Small intestine (tissue), 7 donors: ENCODE measurements around the gene HVCN1. TPM values are rescaled to one million over a fixed set of nuclear protein-coding genes. Genes with fewer than 3 reads are reported as not detected.

Source experiments
- DNase-seq, 2 donors: peaks; one replicate each; pipeline versions ENCODE4 v3.0.0 to v3.0.0-alpha.2; 2013
- FAIRE-seq: peaks from 2 replicates; lab custom pipeline; 2012; peaks lifted over from hg19 to GRCh38; lab: Jason Lieb, UNC
- H3K27ac ChIP-seq, 3 donors: one replicate each; pipeline ENCODE4 v1.5.1; 2013; ENCODE audit warnings: low read length in 2 of 3, mild to moderate bottlenecking in 2 of 3, control low read depth in 1 of 3, inconsistent platforms in 1 of 3, low read depth in 1 of 3, moderate library complexity in 1 of 3
- H3K27me3 ChIP-seq, 3 donors: one replicate each; pipeline ENCODE4 v1.6.1; 2013; ENCODE audit warnings: low read length in 3 of 3, inconsistent platforms in 1 of 3; ENCODE audit not compliant: control insufficient read depth in 3 of 3, insufficient read depth in 3 of 3
- H3K36me3 ChIP-seq, 3 donors: one replicate each; pipeline ENCODE4 v1.6.1; 2013; ENCODE audit warnings: low read length in 3 of 3, inconsistent platforms in 1 of 3, low read depth in 1 of 3, mild to moderate bottlenecking in 1 of 3, moderate library complexity in 1 of 3; ENCODE audit not compliant: control insufficient read depth in 3 of 3, insufficient read depth in 2 of 3
- H3K4me1 ChIP-seq, 3 donors: one replicate each; pipeline ENCODE4 v1.6.1; 2013; ENCODE audit warnings: low read length in 2 of 3, inconsistent platforms in 1 of 3, low read depth in 1 of 3, mild to moderate bottlenecking in 1 of 3, moderate library complexity in 1 of 3; ENCODE audit not compliant: control insufficient read depth in 3 of 3, insufficient read depth in 2 of 3
- H3K4me3 ChIP-seq, 3 donors: one replicate each; pipeline ENCODE4 v1.5.1; 2013; ENCODE audit warnings: low read length in 3 of 3, control low read depth in 1 of 3, inconsistent platforms in 1 of 3, low read depth in 1 of 3, mild to moderate bottlenecking in 1 of 3, moderate library complexity in 1 of 3
- H3K9me3 ChIP-seq, 2 donors: one replicate each; pipeline ENCODE4 v1.6.1; 2013; ENCODE audit warnings: low read depth in 1 of 2, low read length in 1 of 2; ENCODE audit not compliant: control insufficient read depth in 2 of 2, insufficient read depth in 1 of 2
- WGBS, 3 donors: extraction: QIAGEN DNeasy Blood & Tissue Kit; methylation state at CpG; one replicate each; pipeline ENCODE4 v1.1.7; 2013; 5-methylcytosine and 5-hydroxymethylcytosine counted together
- polyA plus RNA-seq, 4 donors: library from polyadenylated mRNA; stranded (reverse) in 3 of 4; unstranded in 1 of 4; fragments of 200-250 nt in 3 of 4; fragments of 120-200 nt in 1 of 4; gene quantifications; one replicate each; pipeline versions ENCODE4 v1.2.1 to v1.2.3, GENCODE V29; 2013
- donor health status: healthy with polysubstance abuse.
- donor health status: control.
- donor health status: control.
- donor health status: Bipolar disorder and iron deficiency.
- donor health status: healthy.

Gene HVCN1
- polyA plus RNA-seq, 4 donors = 1.9 to 4.7 (median 3.5) TPM

DNA sequence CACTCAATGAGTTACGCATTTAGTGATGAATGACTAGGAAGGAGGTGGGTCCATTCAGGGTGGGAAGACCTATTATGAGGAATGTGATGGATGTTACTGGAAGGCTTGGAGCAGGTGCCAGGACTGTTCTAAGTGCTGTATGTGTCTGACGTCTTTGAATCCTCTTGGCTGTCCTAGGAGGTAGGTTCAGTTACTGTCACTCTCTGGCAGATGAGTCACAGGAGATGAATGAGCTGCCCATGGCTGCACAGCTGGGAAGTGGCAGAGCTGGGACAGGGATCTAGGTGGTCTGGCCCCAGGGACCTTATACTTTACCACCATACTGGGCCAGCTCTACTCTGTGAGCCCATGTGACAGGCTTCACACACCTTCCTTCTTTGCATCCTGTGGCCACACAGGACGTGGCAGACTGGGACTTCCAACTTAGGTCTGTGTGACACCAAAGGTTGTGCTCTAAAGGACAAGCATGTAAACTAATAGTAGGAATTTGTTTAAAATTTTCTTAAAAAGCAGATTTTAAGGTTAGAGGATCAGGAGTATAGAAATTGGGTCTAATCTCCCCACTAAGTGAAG is 51.0 kb downstream of the HVCN1 start:
- no peak for FAIRE-seq
- 62 to 85% (median 70%) methylated on average over 3 of the region's 3 CpGs for WGBS, 3 donors

DNA sequence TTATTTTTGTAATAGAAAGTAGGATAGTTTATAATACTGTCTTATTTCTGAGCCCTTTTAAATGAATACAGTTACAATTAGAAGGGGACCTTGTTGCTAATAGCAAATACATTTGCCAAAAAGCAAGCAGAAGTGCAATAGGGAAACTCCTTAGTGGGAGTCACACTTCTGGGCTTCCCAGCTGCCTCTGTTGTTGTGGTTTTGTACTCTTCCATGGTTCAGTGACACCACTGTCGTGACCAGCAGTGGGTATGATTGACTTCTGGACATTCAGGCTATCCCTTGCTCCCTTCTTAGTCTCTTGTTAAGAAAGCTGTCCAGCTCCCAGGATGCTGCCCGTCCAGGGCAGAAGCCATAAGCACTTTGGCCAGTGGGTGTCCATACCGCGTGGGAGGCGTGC is 52.4 kb downstream of the HVCN1 start:
- FAIRE-seq = no peak
- DNase-seq = no peak

More for the DNA sequence above, 51.0 kb downstream of the HVCN1 start:
- Histone ChIP-seq H3K36me3 (peaks cover 0 to 21% (median 0%) of the 10 kb centered on the region in 3 donors), H3K27me3 (no peaks in the 10 kb centered on the region), H3K9me3 (no peaks in the 10 kb centered on the region), H3K4me1 (no peaks in the 10 kb centered on the region), H3K27ac (no peak overlapping the region), H3K4me3 (no peak overlapping the region)
- DNase-seq = no peak

DNA sequence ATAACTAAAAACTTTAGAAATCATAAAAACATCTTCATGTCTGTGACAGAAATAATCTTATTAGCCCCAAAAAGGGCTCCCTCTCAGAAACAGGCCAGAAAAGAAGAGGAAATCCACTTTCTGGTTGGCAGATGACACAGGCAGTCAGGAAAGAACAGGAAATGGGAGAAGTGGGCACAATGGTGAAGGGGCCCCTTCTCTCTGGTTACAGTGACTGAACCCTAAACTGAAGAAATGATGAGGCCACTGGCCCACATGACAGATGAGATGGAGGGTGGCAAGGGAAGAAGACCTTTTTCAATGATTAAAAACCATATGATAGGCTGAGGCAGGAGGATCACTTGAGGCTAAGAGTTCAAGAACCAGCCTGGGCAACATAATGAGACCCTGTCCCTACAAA is 53.9 kb downstream of the HVCN1 start:
- no peak overlapping the region for H3K4me3 ChIP-seq
- no peak for DNase-seq
- no peaks in the 10 kb centered on the region for H3K9me3 ChIP-seq
- no peak overlapping the region for H3K27ac ChIP-seq
- H3K36me3 ChIP-seq = peaks cover 0 to 15% (median 0%) of the 10 kb centered on the region in 3 donors
- FAIRE-seq = no peak
- H3K4me1 ChIP-seq = no peaks in the 10 kb centered on the region
- no peaks in the 10 kb centered on the region for H3K27me3 ChIP-seq

More for the DNA sequence above, 52.4 kb downstream of the HVCN1 start:
- H3K9me3 ChIP-seq = no peaks in the 10 kb centered on the region
- no peaks in the 10 kb centered on the region for H3K27me3 ChIP-seq
- no peak overlapping the region for H3K4me3 ChIP-seq
- WGBS, 3 donors = 93 to 96% (median 95%) methylated on average over 5 of the region's 5 CpGs
- H3K4me1 ChIP-seq = no peaks in the 10 kb centered on the region
- H3K27ac ChIP-seq = no peak overlapping the region
- H3K36me3 ChIP-seq = peaks cover 0 to 21% (median 0%) of the 10 kb centered on the region in 3 donors

DNA sequence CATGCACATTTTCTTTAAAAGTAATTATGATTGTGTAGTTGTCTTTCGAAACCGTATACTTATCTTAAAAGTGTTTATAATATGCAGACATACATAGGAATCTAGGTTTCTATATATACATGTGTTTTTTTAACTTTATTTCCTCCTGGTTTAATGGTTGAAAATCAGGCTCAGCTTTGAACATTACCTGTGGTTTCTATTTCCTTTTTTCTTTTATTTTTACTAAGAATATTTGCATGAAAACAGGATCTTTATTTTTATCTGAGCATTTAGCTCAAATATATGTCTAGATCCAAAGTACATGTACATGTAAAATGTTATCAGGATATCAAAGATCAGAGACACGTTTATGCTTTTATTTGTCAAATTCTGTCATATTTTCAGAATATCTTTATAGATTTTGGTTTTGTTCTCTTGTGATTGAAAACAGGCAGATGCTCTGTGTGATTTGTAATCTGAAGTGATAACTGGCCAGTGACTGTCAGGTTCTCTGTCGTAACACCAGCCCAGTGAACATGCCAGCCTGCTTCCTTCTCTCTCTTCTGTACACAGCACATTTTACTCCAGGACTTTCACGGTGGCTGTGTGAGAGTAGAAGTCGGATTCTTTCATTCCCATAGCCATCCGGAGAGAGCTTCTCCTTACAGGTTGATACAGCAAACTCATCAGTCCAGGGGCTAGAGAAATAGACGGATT is 61.3 kb downstream of the HVCN1 start:
- Histone ChIP-seq H3K4me1 (no peaks in the 10 kb centered on the region), H3K4me3 (peak overlapping the region in 1 of 3 donors; percentile 23), H3K9me3 (no peaks in the 10 kb centered on the region), H3K27ac (no peak overlapping the region), H3K27me3 (no peaks in the 10 kb centered on the region), H3K36me3 (no peaks in the 10 kb centered on the region)
- WGBS, 3 donors = 72 to 83% (median 79%) methylated on average over 8 of the region's 8 CpGs
- FAIRE-seq = no peak
- no peak for DNase-seq

DNA sequence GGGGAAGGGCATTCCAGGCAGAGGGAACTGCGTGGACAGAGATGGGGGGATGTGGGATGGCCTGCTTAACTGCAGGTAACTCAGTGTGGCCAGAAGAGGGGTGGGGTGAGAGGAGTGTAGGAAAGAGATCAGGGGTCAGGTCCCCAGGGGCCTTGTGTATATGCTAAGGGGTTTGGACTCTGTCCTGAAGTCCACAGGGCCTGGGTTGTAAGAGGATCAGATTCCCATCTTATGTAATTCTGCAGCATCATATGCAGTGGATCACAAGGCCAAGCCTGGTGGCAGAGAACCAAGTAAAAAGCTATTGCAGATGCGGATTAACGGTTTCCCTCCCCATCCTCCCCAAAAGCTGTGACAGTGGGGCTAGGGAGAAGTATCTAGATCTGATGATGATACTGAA is 66.3 kb downstream of the HVCN1 start:
- Histone ChIP-seq H3K36me3 (peaks cover 0 to 3% (median 0%) of the 10 kb centered on the region in 3 donors), H3K27me3 (no peaks in the 10 kb centered on the region), H3K4me3 (no peak overlapping the region), H3K9me3 (no peaks in the 10 kb centered on the region), H3K27ac (no peak overlapping the region), H3K4me1 (no peaks in the 10 kb centered on the region)
- FAIRE-seq (no peak), DNase-seq (peak in 1 of 2 donors; percentile 39)
- WGBS, 3 donors = 89 to 98% (median 93%) methylated on average over 3 of the region's 3 CpGs

DNA sequence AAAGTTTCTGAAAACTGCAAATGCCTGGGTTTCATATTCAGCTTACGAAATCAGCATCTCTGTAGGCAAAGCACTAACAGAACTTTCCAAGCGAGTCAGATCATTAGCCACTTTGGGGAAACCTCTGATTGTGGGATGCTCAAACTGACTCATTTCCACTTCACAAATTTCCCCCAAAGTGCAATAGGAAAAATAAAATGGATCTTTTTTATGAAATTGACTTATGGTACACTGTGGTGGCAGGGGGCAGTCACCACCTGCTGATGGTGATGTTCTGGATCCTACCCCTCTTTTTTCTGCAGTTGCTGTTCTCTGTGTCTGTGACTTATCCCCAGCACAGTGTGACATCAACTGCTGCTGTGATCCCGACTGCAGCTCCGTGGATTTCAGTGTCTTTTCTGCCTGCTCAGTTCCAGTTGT is 69.4 kb downstream of the HVCN1 start:
- no peaks in the 10 kb centered on the region for H3K27me3 ChIP-seq
- DNase-seq (no peak), FAIRE-seq (no peak)
- no peaks in the 10 kb centered on the region for H3K9me3 ChIP-seq
- H3K36me3 ChIP-seq = peaks cover 0 to 5% (median 0%) of the 10 kb centered on the region in 3 donors
- no peak overlapping the region for H3K27ac ChIP-seq
- peaks cover 0 to 3% (median 0%) of the 10 kb centered on the region in 3 donors for H3K4me1 ChIP-seq
- WGBS, 3 donors = 74 to 88% (median 76%) methylated on average over 4 of the region's 4 CpGs
- H3K4me3 ChIP-seq = no peak overlapping the region

DNA sequence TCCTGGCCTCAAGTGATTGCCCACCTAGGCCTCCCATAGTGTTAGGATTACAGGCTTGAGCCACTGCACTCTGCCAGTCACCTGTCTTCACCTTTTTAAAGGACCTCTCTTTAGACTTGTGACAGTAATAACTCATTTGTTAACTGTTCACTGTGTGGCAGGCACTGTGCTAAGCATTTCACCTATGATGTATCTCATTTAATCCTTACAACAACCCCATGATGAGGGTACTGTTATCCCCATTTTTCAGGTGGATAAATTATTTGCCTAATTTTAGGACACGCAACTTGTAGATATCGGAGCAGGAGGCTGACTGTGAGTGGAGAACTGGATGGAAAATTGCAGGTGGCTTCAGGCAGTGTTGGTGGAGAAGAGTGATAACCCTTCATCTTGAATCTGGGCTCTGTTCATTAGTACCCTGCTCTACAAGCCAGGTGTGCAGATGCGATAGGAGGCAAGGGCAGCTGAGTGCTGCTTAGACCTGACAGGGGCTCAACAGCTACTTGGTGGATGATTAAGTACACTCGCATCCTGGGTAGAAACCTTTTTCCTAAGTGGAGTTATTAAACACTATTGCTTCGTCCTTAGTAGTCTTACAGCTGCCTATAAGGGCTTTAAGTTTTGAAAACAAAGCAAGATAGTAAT is 72.3 kb downstream of the HVCN1 start:
- 86 to 96% (median 93%) methylated on average over 5 of the region's 5 CpGs for WGBS, 3 donors
- no peak for FAIRE-seq

DNA sequence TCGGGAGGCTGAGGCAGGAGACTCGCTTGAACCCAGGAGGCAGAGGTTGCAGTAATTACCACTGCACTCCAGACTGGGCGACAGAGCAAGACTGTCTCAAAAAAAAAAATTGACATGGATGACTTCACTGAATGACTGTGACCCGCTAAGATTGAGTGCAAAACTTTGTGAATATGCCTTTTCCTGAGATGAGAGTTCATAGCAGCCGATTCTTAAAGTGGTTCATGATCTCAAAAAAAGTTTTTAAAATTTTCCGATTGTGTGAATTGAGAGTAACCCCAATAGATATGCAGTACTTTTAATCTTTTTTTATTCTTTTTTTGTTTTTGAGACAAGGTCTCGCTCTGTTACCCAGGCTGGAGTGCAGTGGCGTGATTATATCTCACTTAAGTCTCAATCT is 73.7 kb downstream of the HVCN1 start:
- no peaks in the 10 kb centered on the region for H3K9me3 ChIP-seq
- peaks cover 0 to 7% (median 0%) of the 10 kb centered on the region in 3 donors for H3K4me1 ChIP-seq
- no peak overlapping the region for H3K27ac ChIP-seq
- peaks cover 0 to 2% (median 0%) of the 10 kb centered on the region in 3 donors for H3K36me3 ChIP-seq
- H3K4me3 ChIP-seq = no peak overlapping the region
- DNase-seq = no peak
- H3K27me3 ChIP-seq = no peaks in the 10 kb centered on the region
- no peak for FAIRE-seq
- WGBS, 3 donors = 83 to 87% (median 84%) methylated on average over 8 of the region's 8 CpGs

More for the DNA sequence above, 72.3 kb downstream of the HVCN1 start:
- no peak for DNase-seq
- Histone ChIP-seq H3K4me1 (peaks cover 0 to 7% (median 0%) of the 10 kb centered on the region in 3 donors), H3K9me3 (no peaks in the 10 kb centered on the region), H3K27me3 (no peaks in the 10 kb centered on the region), H3K27ac (no peak overlapping the region), H3K4me3 (no peak overlapping the region), H3K36me3 (peaks cover 0 to 2% (median 0%) of the 10 kb centered on the region in 3 donors)
